GM21367 (cell line): ENCODE results near the gene CRIP3.

ENCODE experiments used
- ATAC-seq: cut with Tn5 transposase; IDR thresholded peaks from one replicate; pipeline ENCODE4 v1.9.1; 2021; ENCODE audit not compliant: unreplicated experiment

The CRIP3 gene

DNA sequence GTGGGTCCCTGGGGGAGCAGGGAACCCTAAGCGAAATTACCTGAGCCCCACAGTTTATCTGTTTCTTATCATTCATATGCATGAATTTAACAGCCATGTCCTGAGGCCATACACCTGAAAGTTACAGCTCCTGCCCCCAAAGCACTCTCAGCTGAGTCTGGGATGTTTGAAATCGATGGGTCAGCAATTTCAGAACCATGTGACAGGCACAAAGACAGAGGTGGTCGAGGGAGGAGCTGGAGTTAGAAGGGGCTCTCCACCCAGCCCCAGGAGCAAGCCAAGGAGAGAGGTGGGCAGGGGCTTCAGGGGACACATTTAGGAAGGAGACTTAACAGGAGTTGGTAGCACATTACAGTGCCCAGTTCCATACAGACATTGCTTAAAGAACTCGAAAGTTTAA is 50.4 kb downstream of the CRIP3 start:
- no peak for ATAC-seq

DNA sequence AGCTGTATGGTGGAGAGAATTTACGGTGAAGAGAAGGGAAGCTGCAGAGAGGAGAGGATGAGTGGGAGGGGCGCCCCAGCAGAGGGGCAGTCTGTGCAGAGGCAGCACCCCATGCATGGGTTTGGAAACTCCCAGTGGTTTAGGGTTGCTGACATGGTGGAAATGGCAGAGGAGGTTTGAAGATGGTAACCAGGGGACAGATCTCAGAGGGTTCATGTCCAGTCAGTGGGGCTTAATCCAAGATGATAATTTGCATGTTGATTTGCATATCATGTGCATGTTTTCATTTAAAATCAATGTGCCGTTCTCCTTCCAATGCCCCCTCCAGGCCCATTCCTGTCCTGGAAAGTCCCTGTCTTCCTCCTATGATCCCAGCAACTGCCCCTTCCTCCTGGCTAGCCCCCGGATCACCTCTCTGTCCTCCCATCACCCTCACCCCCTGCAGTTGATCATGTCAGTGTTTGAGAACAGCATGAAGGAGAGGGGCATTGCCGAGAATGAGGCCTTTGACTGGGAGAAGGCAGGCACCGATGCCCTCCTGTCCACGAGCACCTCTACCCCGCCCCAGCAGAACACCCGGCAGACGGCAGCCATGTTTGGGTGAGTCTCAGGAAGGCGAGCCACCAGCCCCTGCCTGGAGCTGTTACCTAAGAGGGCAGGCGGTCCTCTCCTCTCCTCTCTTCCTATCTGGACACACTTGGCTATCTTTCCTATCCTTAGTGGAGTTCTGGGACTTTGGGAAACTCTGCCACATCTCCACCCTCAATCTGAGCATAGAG is 51.1 kb downstream of the CRIP3 start:
- no peak for ATAC-seq

DNA sequence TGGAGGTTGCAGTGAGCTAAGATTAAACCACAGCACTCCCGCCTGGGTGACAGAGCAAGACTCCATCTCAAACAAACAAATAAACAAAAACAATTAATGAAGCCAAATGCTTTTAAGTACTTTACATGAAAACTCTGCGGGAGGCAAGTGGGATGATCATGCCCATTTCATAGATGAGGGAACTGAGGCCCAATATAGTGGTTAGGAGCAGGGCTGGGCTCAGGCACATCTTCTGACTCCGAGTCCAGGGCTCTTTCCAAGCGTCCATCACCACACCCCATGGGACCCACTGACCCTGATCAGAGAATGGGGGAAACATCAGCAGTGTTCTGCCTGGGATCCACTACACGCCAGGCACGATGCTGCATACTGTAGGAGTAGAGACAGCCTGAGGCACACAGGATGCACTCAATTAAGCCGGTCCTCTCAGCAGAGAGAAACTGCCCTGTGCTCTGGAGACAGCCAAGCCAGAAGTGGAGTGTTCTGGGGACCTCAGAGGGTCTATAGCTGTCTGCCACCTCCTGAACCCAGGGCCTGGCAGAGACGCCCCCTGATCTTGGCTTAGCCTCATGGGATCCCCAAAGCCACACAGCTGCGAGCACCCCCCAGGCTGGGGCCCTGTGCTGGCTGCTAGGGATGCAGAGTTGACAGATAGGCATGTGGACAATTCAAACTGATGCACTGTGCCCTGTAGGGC is 51.8 kb downstream of the CRIP3 start:
- no peak for ATAC-seq
